Brain microvascular endothelial cell (primary cell): ENCODE data around the gene SPRR1A.
A peak's percentile ranks its signal among the peaks of the same experiment; 100 is the strongest.

Experiments
- DNase-seq: peaks from one replicate; pipeline ENCODE4 v3.0.0-alpha.2; 2020
- H3K27ac ChIP-seq: fragments of 250-450 bp; sonication (Bioruptor Pico); 2 replicates; pipeline ENCODE4 v1.5.1; 2020; ENCODE audit warnings: mild to moderate bottlenecking, moderate library complexity
- H3K27me3 ChIP-seq: fragments of 250-450 bp; sonication (Bioruptor Pico); replicated peaks from 2 replicates; pipeline ENCODE4 v1.5.1; 2020; ENCODE audit warnings: mild to moderate bottlenecking
- H3K36me3 ChIP-seq: fragments of 250-450 bp; sonication (Bioruptor Pico); replicated peaks from 2 replicates; pipeline ENCODE4 v1.5.1; 2020; ENCODE audit warnings: mild to moderate bottlenecking
- H3K4me3 ChIP-seq: 2 replicates; pipeline ENCODE4 v1.5.1; 2011; ENCODE audit warnings: low read depth, mild to moderate bottlenecking, control low read depth, low read length, moderate library complexity
- CTCF ChIP-seq: IDR thresholded peaks from 2 replicates; pipeline ENCODE4 v1.5.1; 2011; ENCODE audit warnings: low read depth, mild to moderate bottlenecking, moderate library complexity, low read length, control low read depth, inconsistent platforms; ENCODE audit errors: missing control alignments
- in situ Hi-C: cut with HindIII; loops from 2 replicates; pipeline ENCODE4 v1.10.0; 2017; ENCODE audit warnings: low sequenced_read_pairs, low pct_ligation_motif_present

Gene SPRR1A

GRCh38 chr1:153024413-153024812 is 40.5 kb downstream of the SPRR1A start:
- H3K4me3 ChIP-seq = no peak overlapping the region
- no peak for DNase-seq
- in situ Hi-C loops = no loop called here
- no peaks in the 10 kb centered on the region for H3K36me3 ChIP-seq
- H3K27ac ChIP-seq = no peak overlapping the region
- TF ChIP-seq CTCF = no peak
- no peaks in the 10 kb centered on the region for H3K27me3 ChIP-seq

GRCh38 chr1:153025797-153026196 is 41.9 kb downstream of the SPRR1A start:
- no peak for TF ChIP-seq CTCF
- H3K27me3 ChIP-seq = no peaks in the 10 kb centered on the region
- in situ Hi-C loops = no loop called here
- H3K36me3 ChIP-seq = no peaks in the 10 kb centered on the region
- no peak overlapping the region for H3K27ac ChIP-seq
- H3K4me3 ChIP-seq = no peak overlapping the region
- DNase-seq = no peak

- in situ Hi-C loops = no loop called here
- TF ChIP-seq CTCF = no peak
- no peak for DNase-seq
- H3K36me3 ChIP-seq = no peaks in the 10 kb centered on the region
- no peak overlapping the region for H3K4me3 ChIP-seq
- no peak overlapping the region for H3K27ac ChIP-seq
- H3K27me3 ChIP-seq = no peaks in the 10 kb centered on the region
Measured at GRCh38 chr1:153028766-153029165, 44.9 kb downstream of the SPRR1A start.

- Histone ChIP-seq H3K27me3 (no peaks in the 10 kb centered on the region), H3K36me3 (no peaks in the 10 kb centered on the region), H3K4me3 (no peak within 1 kb of the TSS), H3K27ac (no peak within 1 kb of the TSS)
- TF ChIP-seq CTCF = no peak
- in situ Hi-C loops = no loop called here
- DNase-seq = no peak
Measured at GRCh38 chr1:153030895-153031294, 47.0 kb downstream of the SPRR1A start, which contains the start of gene SPRR1B. Gene SPRR1B, plus strand, starts transcription at chr1:153031203. Its CDS starts 1,143 bp downstream, at chr1:153032346.

GRCh38 chr1:153032073-153032472 is 48.2 kb downstream of the SPRR1A start:
- in situ Hi-C loops = no loop called here
- no peaks in the 10 kb centered on the region for H3K27me3 ChIP-seq
- TF ChIP-seq CTCF = no peak
- H3K36me3 ChIP-seq = no peaks in the 10 kb centered on the region
- no peak overlapping the region for H3K4me3 ChIP-seq
- no peak overlapping the region for H3K27ac ChIP-seq
- no peak for DNase-seq

GRCh38 chr1:153032677-153033308 is 48.9 kb downstream of the SPRR1A start:
- H3K27me3 ChIP-seq = no peaks in the 10 kb centered on the region
- no peak overlapping the region for H3K27ac ChIP-seq
- DNase-seq = peak; percentile 4

More at GRCh38 chr1:153032677-153033308, 48.9 kb downstream of the SPRR1A start:
- Histone ChIP-seq H3K36me3 (no peaks in the 10 kb centered on the region), H3K4me3 (no peak overlapping the region)
- TF ChIP-seq CTCF = peak; percentile 18
- in situ Hi-C loops = no loop called here
